K562 (cell line): Measurements from ENCODE around the gene YARS1. TPM values are rescaled to one million over a fixed set of nuclear protein-coding genes. Genes with fewer than 3 reads are reported as not detected.

Experiments used
- CBFB ChIP-seq: sonication (generic); formaldehyde crosslinking; IDR thresholded peaks from 2 replicates; pipeline ENCODE4 v1.4.0; 2020; ENCODE audit warnings: mild to moderate bottlenecking, missing genetic modification reagents
- CBX1 ChIP-seq: sonication (generic); IDR thresholded peaks from 2 replicates; pipeline ENCODE4 v1.6.1; 2016; ENCODE audit warnings: antibody characterized with exemption, low read depth, mild to moderate bottlenecking
- CEBPB ChIP-seq: fragments of 450-650 bp; IDR thresholded peaks from 2 replicates; pipeline ENCODE4 v1.6.1; 2016; ENCODE audit warnings: missing genetic modification characterization, missing compliant biosample characterization
- CTBP1 ChIP-seq: fragments of 450-650 bp; IDR thresholded peaks from 2 replicates; pipeline ENCODE4 v1.6.1; 2016; ENCODE audit warnings: borderline replicate concordance
- DIDO1 ChIP-seq: fragments of 450-650 bp; IDR thresholded peaks from 2 replicates; pipeline ENCODE4 v1.6.1; 2016; ENCODE audit warnings: low read depth, missing biosample characterization, missing genetic modification characterization
- GMEB1 ChIP-seq: fragments of 250-450 bp; sonication (Bioruptor Pico); IDR thresholded peaks from 2 replicates; pipeline ENCODE4 v1.4.0; 2020; ENCODE audit warnings: mild to moderate bottlenecking
- HDAC1 ChIP-seq, 2 experiments: fragments of 450-650 bp; IDR thresholded peaks; 2 replicates each; pipeline ENCODE4 v1.6.1; 2016 to 2017; ENCODE audit warnings: inconsistent platforms in 1 of 2, mild to moderate bottlenecking in 1 of 2, moderate library complexity in 1 of 2
- HNRNPLL ChIP-seq: fragments of 200-400 bp; formaldehyde crosslinking; IDR thresholded peaks from 2 replicates; pipeline ENCODE4 v1.6.1; 2017; ENCODE audit warnings: low read length, low read depth, mild to moderate bottlenecking; ENCODE audit not compliant: poor library complexity, severe bottlenecking
- L3MBTL2 ChIP-seq: fragments of 450-650 bp; IDR thresholded peaks from 2 replicates; pipeline ENCODE4 v1.6.1; 2016; ENCODE audit warnings: mild to moderate bottlenecking, moderate library complexity
- NFE2 ChIP-seq: IDR thresholded peaks from 2 replicates; pipeline ENCODE4 v1.6.1; 2014; ENCODE audit warnings: antibody characterized with exemption, low read depth
- PHF21A ChIP-seq: fragments of 450-650 bp; IDR thresholded peaks from 2 replicates; pipeline ENCODE4 v1.6.1; 2017; ENCODE audit warnings: low read depth, borderline replicate concordance
- POLR2AphosphoS2 ChIP-seq: IDR thresholded peaks from 2 replicates; pipeline ENCODE4 v1.6.1; 2012; ENCODE audit warnings: low read length, improper control_type of control experiment
- RBBP5 ChIP-seq: fragments of 200-600 bp; sonication (generic); IDR thresholded peaks from 2 replicates; pipeline ENCODE4 v1.6.1; 2012; ENCODE audit warnings: borderline replicate concordance, mild to moderate bottlenecking, low read length, control low read depth, inconsistent platforms; ENCODE audit not compliant: insufficient read depth, poor library complexity, severe bottlenecking
- SETDB1 ChIP-seq: IDR thresholded peaks from one replicate; pipeline ENCODE4 v1.6.1; 2012; ENCODE audit warnings: low read length, control low read depth, inconsistent platforms
- SLC30A9 ChIP-seq: fragments of 250-450 bp; sonication (Bioruptor Pico); IDR thresholded peaks from 2 replicates; pipeline ENCODE4 v1.8.0; 2022; ENCODE audit warnings: mild to moderate bottlenecking, moderate library complexity
- SMAD1 ChIP-seq: fragments of 150-350 bp; IDR thresholded peaks from 2 replicates; pipeline ENCODE4 v1.6.1; 2014; ENCODE audit warnings: low read length, low read depth; ENCODE audit not compliant: partially characterized antibody
- SMARCC2 ChIP-seq: fragments of 450-650 bp; IDR thresholded peaks from 2 replicates; pipeline ENCODE4 v1.6.1; 2017; ENCODE audit warnings: antibody characterized with exemption, moderate library complexity, mild to moderate bottlenecking, low read depth
- SMC3 ChIP-seq: conservative IDR thresholded peaks from 2 replicates; pipeline ENCODE4 v1.6.1; 2011; ENCODE audit warnings: low read depth, low read length, improper control_type of control experiment; ENCODE audit not compliant: insufficient read depth
- ZBTB7A ChIP-seq: IDR thresholded peaks from 2 replicates; pipeline ENCODE4 v1.6.1; 2011; ENCODE audit warnings: low read depth, mild to moderate bottlenecking, low read length, moderate library complexity, borderline replicate concordance; ENCODE audit not compliant: control insufficient read depth
- ZFP30 ChIP-seq: fragments of 250-450 bp; sonication (Bioruptor Pico); IDR thresholded peaks from 2 replicates; pipeline ENCODE4 v1.8.0; 2022; ENCODE audit warnings: moderate library complexity, mild to moderate bottlenecking, inconsistent platforms, borderline replicate concordance
- polyA plus RNA-seq, 8 experiments: library from polyadenylated mRNA; depleted of rRNA in 4 of 8; stranded (reverse) in 5 of 8; unstranded in 3 of 8; fragments of >200 nt; fragmentation: Nextera tagmentation in 2 of 8; fragmentation: Illumina TruSeq in 1 of 8; extraction: Ambion mirVana in 2 of 8; extraction: Trizol in 1 of 8; gene quantifications; 2 replicates each; pipeline versions ENCODE4 v1.2.1 to v1.2.3, GENCODE V29; 2011 to 2014; ENCODE audit warnings: inconsistent platforms in 1 of 8, missing spikeins in 1 of 8
- total RNA-seq, 7 experiments: library from RNA; depleted of rRNA in 6 of 7; stranded (reverse); fragments of >200 nt in 6 of 7; fragmentation: Illumina TruSeq in 2 of 7; extraction: Trizol in 2 of 7; gene quantifications; 2 replicates each; pipeline versions ENCODE4 v1.2.1 to v1.2.3, GENCODE V29; 2011 to 2021; ENCODE audit warnings: low replicate concordance in 1 of 7
- TF ChIP-seq, protein P1 (sequence below): fragments of 450-650 bp; IDR thresholded peaks from 2 replicates; pipeline ENCODE4 v1.6.1; 2018; ENCODE audit not compliant: partially characterized antibody
- TF ChIP-seq, protein P2 (sequence below): conservative IDR thresholded peaks from 2 replicates; pipeline ENCODE4 v1.6.1; 2011; ENCODE audit warnings: low read depth, mild to moderate bottlenecking, low read length; ENCODE audit not compliant: control insufficient read depth

The YARS1 gene
- total and polyA plus RNA-seq, 9 of the 15 experiments (the other 6 are each of a cell fraction or from before 2014, with no cell fraction given): 66.2 to 336 (median 201) TPM

DNA sequence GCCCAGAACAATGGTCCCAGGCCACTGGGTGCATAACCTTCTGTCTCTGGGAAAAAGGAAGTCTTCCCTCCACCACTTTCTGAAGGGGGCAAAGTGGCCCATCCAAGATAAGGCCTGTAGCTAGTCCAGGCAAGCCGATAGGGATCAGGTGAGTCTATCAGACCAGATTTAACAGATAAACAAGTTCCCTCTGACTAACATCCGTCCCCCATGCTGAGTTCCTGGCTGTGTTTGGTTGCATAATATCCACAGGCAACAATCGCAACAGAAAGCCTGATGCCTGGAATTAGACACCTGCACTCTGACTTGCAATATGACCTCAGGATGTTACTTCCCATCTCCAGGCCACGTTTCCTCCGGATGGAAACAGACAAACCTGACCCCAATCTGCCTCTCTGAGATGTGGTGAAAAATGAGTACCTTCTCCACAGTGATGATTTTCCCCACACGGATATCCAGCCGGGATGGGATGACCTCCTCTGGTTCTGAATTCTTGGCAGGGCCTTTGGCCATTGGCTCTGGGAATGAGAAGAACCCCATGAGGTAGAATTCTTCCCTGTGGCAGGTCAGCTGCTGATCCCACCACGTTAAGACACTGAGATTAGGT is 36.4 kb downstream of the YARS1 start (continued):
- TF ChIP-seq, protein P1, sequence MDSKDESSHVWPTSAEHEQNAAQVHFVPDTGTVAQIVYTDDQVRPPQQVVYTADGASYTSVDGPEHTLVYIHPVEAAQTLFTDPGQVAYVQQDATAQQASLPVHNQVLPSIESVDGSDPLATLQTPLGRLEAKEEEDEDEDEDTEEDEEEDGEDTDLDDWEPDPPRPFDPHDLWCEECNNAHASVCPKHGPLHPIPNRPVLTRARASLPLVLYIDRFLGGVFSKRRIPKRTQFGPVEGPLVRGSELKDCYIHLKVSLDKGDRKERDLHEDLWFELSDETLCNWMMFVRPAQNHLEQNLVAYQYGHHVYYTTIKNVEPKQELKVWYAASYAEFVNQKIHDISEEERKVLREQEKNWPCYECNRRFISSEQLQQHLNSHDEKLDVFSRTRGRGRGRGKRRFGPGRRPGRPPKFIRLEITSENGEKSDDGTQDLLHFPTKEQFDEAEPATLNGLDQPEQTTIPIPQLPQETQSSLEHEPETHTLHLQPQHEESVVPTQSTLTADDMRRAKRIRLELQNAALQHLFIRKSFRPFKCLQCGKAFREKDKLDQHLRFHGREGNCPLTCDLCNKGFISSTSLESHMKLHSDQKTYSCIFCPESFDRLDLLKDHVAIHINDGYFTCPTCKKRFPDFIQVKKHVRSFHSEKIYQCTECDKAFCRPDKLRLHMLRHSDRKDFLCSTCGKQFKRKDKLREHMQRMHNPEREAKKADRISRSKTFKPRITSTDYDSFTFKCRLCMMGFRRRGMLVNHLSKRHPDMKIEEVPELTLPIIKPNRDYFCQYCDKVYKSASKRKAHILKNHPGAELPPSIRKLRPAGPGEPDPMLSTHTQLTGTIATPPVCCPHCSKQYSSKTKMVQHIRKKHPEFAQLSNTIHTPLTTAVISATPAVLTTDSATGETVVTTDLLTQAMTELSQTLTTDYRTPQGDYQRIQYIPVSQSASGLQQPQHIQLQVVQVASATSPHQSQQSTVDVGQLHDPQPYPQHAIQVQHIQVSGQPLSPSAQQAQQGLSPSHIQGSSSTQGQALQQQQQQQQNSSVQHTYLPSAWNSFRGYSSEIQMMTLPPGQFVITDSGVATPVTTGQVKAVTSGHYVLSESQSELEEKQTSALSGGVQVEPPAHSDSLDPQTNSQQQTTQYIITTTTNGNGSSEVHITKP: no peak
- TF ChIP-seq POLR2AphosphoS2 (no peak), CEBPB (tag) (0 out of 2 replicates have a peak, but pooled peaks have one; percentile 22), L3MBTL2 (no peak), CBX1 (no peak), NFE2 (no peak), HNRNPLL (no peak), SETDB1 (no peak), CBFB (CRISPR knock-in tag) (no peak), SMARCC2 (no peak), RBBP5 (no peak), SMC3 (no peak), ZFP30 (CRISPR knock-in tag) (no peak), GMEB1 (CRISPR knock-in tag) (no peak), DIDO1 (tag) (no peak), SMAD1 (no peak), SLC30A9 (CRISPR knock-in tag) (no peak), CTBP1 (no peak), PHF21A (no peak), HDAC1 (IDR thresholded peaks at IDR 0.05) (no peak), ZBTB7A (no peak)
- TF ChIP-seq, protein P2, sequence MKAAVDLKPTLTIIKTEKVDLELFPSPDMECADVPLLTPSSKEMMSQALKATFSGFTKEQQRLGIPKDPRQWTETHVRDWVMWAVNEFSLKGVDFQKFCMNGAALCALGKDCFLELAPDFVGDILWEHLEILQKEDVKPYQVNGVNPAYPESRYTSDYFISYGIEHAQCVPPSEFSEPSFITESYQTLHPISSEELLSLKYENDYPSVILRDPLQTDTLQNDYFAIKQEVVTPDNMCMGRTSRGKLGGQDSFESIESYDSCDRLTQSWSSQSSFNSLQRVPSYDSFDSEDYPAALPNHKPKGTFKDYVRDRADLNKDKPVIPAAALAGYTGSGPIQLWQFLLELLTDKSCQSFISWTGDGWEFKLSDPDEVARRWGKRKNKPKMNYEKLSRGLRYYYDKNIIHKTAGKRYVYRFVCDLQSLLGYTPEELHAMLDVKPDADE: no peak
